H9 (cell line): ENCODE results near the gene CHD9. TPM values are rescaled to one million over a fixed set of nuclear protein-coding genes. Genes with fewer than 3 reads are reported as not detected.

Experiments used
- DNase-seq: peaks from one replicate; pipeline ENCODE4 v3.0.0-alpha.2; 2017
- H2AFZ ChIP-seq: one replicate; pipeline ENCODE4 v1.6.1; 2013; ENCODE audit warnings: mild to moderate bottlenecking, low read length, control low read depth, moderate library complexity
- H2AK5ac ChIP-seq: 2 replicates; pipeline ENCODE4 v1.6.1; 2013; ENCODE audit warnings: low read length, control low read depth, mixed read lengths; ENCODE audit not compliant: insufficient read length
- H2BK120ac ChIP-seq: one replicate; pipeline ENCODE4 v1.6.1; 2013; ENCODE audit warnings: low read depth, mild to moderate bottlenecking, low read length, control low read depth, inconsistent platforms; ENCODE audit not compliant: poor library complexity, severe bottlenecking
- H2BK12ac ChIP-seq: 2 replicates; pipeline ENCODE4 v1.6.1; 2013; ENCODE audit warnings: low read length, control low read depth, mixed read lengths, low read depth; ENCODE audit not compliant: insufficient read length
- H2BK15ac ChIP-seq: 2 replicates; pipeline ENCODE4 v1.6.1; 2013; ENCODE audit warnings: low read depth, low read length, control low read depth
- H2BK20ac ChIP-seq: one replicate; pipeline ENCODE4 v1.6.1; 2013; ENCODE audit warnings: low read depth, mild to moderate bottlenecking, low read length, control low read depth, inconsistent platforms; ENCODE audit not compliant: poor library complexity, severe bottlenecking
- H2BK5ac ChIP-seq: 2 replicates; pipeline ENCODE4 v1.6.1; 2013; ENCODE audit warnings: low read length, control low read depth, mixed read lengths; ENCODE audit not compliant: insufficient read length
- H3K14ac ChIP-seq: 2 replicates; pipeline ENCODE4 v1.6.1; 2013; ENCODE audit warnings: low read length, control low read depth; ENCODE audit not compliant: insufficient read depth
- H3K18ac ChIP-seq: 2 replicates; pipeline ENCODE4 v1.6.1; 2013; ENCODE audit warnings: low read depth, mild to moderate bottlenecking, mixed read lengths, low read length, control low read depth; ENCODE audit not compliant: insufficient read length
- H3K23ac ChIP-seq: 2 replicates; pipeline ENCODE4 v1.6.1; 2013; ENCODE audit warnings: low read length, control low read depth, mixed read lengths, low read depth; ENCODE audit not compliant: insufficient read length
- H3K23me2 ChIP-seq: 2 replicates; pipeline ENCODE4 v1.6.1; 2013; ENCODE audit warnings: low read depth, mild to moderate bottlenecking, mixed read lengths, low read length, control low read depth; ENCODE audit not compliant: insufficient read length, poor library complexity, severe bottlenecking
- H3K27ac ChIP-seq: 2 replicates; pipeline ENCODE4 v1.5.1; 2013; ENCODE audit warnings: low read length, control low read depth, mixed read lengths, low read depth; ENCODE audit not compliant: insufficient read length
- H3K27me3 ChIP-seq: 2 replicates; pipeline ENCODE4 v1.6.1; 2013; ENCODE audit warnings: low read length, control low read depth, inconsistent platforms; ENCODE audit not compliant: insufficient read depth
- H3K4ac ChIP-seq: 2 replicates; pipeline ENCODE4 v1.6.1; 2013; ENCODE audit warnings: low read depth, mild to moderate bottlenecking, control low read depth, inconsistent platforms, low read length, moderate library complexity
- H3K4me1 ChIP-seq: 2 replicates; pipeline ENCODE4 v1.6.1; 2013; ENCODE audit warnings: low read length, control low read depth, inconsistent platforms; ENCODE audit not compliant: insufficient read depth
- H3K4me2 ChIP-seq: 2 replicates; pipeline ENCODE4 v1.6.1; 2013; ENCODE audit warnings: low read length, control low read depth, mixed read lengths; ENCODE audit not compliant: insufficient read length, insufficient read depth
- H3K56ac ChIP-seq: 2 replicates; pipeline ENCODE4 v1.6.1; 2013; ENCODE audit warnings: low read depth, mild to moderate bottlenecking, mixed read lengths, low read length, control low read depth; ENCODE audit not compliant: insufficient read length
- H3K79me1 ChIP-seq: 2 replicates; pipeline ENCODE4 v1.6.1; 2013; ENCODE audit warnings: low read depth, mild to moderate bottlenecking, moderate library complexity, low read length, control low read depth, inconsistent platforms; ENCODE audit not compliant: insufficient read depth, poor library complexity, severe bottlenecking
- H3K79me2 ChIP-seq: 2 replicates; pipeline ENCODE4 v1.6.1; 2013; ENCODE audit warnings: low read length, control low read depth, inconsistent platforms; ENCODE audit not compliant: insufficient read depth
- H3K9ac ChIP-seq: 2 replicates; pipeline ENCODE4 v1.6.1; 2013; ENCODE audit warnings: low read length, control low read depth, mixed read lengths; ENCODE audit not compliant: insufficient read length; ENCODE audit errors: extremely low read depth
- H3K9me3 ChIP-seq: one replicate; pipeline ENCODE4 v1.6.1; 2013; ENCODE audit warnings: low read depth, low read length, inconsistent platforms; ENCODE audit not compliant: control insufficient read depth
- H3T11ph ChIP-seq: one replicate; pipeline ENCODE4 v1.6.1; 2013; ENCODE audit warnings: mild to moderate bottlenecking, low read length, control low read depth, inconsistent platforms
- H4K20me1 ChIP-seq: one replicate; pipeline ENCODE4 v1.6.1; 2013; ENCODE audit not compliant: control insufficient read depth, insufficient read length, insufficient read depth
- H4K5ac ChIP-seq: 2 replicates; pipeline ENCODE4 v1.6.1; 2013; ENCODE audit warnings: low read depth, mild to moderate bottlenecking, mixed read lengths, low read length, control low read depth; ENCODE audit not compliant: insufficient read length
- H4K8ac ChIP-seq: replicated peaks from 2 replicates; pipeline ENCODE4 v1.6.1; 2013; ENCODE audit warnings: low read length, control low read depth, mixed read lengths, low read depth; ENCODE audit not compliant: insufficient read length
- H4K91ac ChIP-seq: 2 replicates; pipeline ENCODE4 v1.6.1; 2013; ENCODE audit warnings: low read depth, mild to moderate bottlenecking, moderate library complexity, mixed read lengths, low read length, control low read depth; ENCODE audit not compliant: insufficient read length
- H3K27ac Mint-ChIP-seq, 3 experiments: 2 replicates in 2 of 3; 3 replicates in 1 of 3; pipeline ENCODE4 v1.8.0; 2020 to 2021; ENCODE audit warnings: mixed read lengths in 3 of 3, mild to moderate bottlenecking in 1 of 3, moderate library complexity in 1 of 3
- H3K27me3 Mint-ChIP-seq: 2 replicates; pipeline ENCODE4 v1.8.0; 2021; ENCODE audit warnings: low read depth, mild to moderate bottlenecking, moderate library complexity, mixed read lengths
- H3K36me3 Mint-ChIP-seq, 3 experiments: 2 replicates in 2 of 3; 3 replicates in 1 of 3; pipeline ENCODE4 v1.8.0; 2020 to 2021; ENCODE audit warnings: low read depth in 3 of 3, mixed read lengths in 3 of 3; ENCODE audit not compliant: insufficient read depth in 1 of 3
- H3K4me1 Mint-ChIP-seq, 2 experiments: 2 replicates each; pipeline ENCODE4 v1.8.0; 2020; ENCODE audit warnings: mixed read lengths in 2 of 2
- H3K4me3 Mint-ChIP-seq, 2 experiments: 2 replicates in 1 of 2; 3 replicates in 1 of 2; pipeline ENCODE4 v1.8.0; 2020 to 2021; ENCODE audit warnings: mild to moderate bottlenecking in 2 of 2, mixed read lengths in 2 of 2, moderate library complexity in 1 of 2
- H3K9me3 Mint-ChIP-seq, 2 experiments: 2 replicates in 1 of 2; 3 replicates in 1 of 2; pipeline ENCODE4 v1.8.0; 2020; ENCODE audit warnings: mild to moderate bottlenecking in 2 of 2, mixed read lengths in 2 of 2, moderate library complexity in 1 of 2
- WGBS: extraction: QIAGEN DNeasy Blood & Tissue Kit; methylation state at CpG from one replicate; pipeline ENCODE4 v1.1.7; 2013; ENCODE audit warnings: missing lambda C conversion rate, low lambda C conversion rate, mixed read lengths; ENCODE audit not compliant: insufficient read length; ENCODE audit errors: extremely low coverage; 5-methylcytosine and 5-hydroxymethylcytosine counted together
- total RNA-seq: library from RNA; stranded (reverse); gene quantifications from 2 replicates; pipeline ENCODE4 v1.2.1, GENCODE V29; 2021
- TF ChIP-seq, protein P1 (sequence below): fragments of 200-600 bp; sonication (generic); conservative IDR thresholded peaks from 3 replicates; pipeline ENCODE4 v1.8.0; 2021; ENCODE audit warnings: antibody characterized with exemption, mild to moderate bottlenecking

CHD9 gene
- total RNA-seq, 1 experiment from 2014 or later: 46.2 TPM

- no peaks in the 10 kb centered on the region for H3K27me3 ChIP-seq
- no peak overlapping the region for H3K14ac ChIP-seq
- no peak overlapping the region for H3K23ac ChIP-seq
- H3K79me2 ChIP-seq: no peaks in the 10 kb centered on the region
- H2BK120ac ChIP-seq: no peak overlapping the region
- no peak overlapping the region for H3K4me2 ChIP-seq
- no peak overlapping the region for H2BK15ac ChIP-seq
- H2BK12ac ChIP-seq: no peak overlapping the region
- no peak for DNase-seq
- Mint-ChIP-seq H3K4me1 (no peaks in the 10 kb centered on the region), H3K36me3 (peaks cover 4 to 8% (median 7%) of the 10 kb centered on the region in 3 experiments; a peak in 6 of 7 replicates), H3K27ac (no peak overlapping the region), H3K4me3 (no peak overlapping the region), H3K9me3 (peaks cover 4 to 8% of the 10 kb centered on the region in 2 experiments; a peak in 4 of 5 replicates), H3K27me3 (no peaks in the 10 kb centered on the region)
- H3K9ac ChIP-seq: no peak overlapping the region
- no peaks in the 10 kb centered on the region for H4K20me1 ChIP-seq
- no peak overlapping the region for H2BK5ac ChIP-seq
- H3K18ac ChIP-seq: no peak overlapping the region
- H3K4ac ChIP-seq: no peak overlapping the region
- H2AFZ ChIP-seq: no peak overlapping the region
- no peak overlapping the region for H4K91ac ChIP-seq
- H2BK20ac ChIP-seq: no peak overlapping the region
- H3K4me1 ChIP-seq: no peaks in the 10 kb centered on the region
- H3T11ph ChIP-seq: no peak overlapping the region
- no peaks in the 10 kb centered on the region for H3K9me3 ChIP-seq
- no peak overlapping the region for H4K8ac ChIP-seq
- H3K79me1 ChIP-seq: no peaks in the 10 kb centered on the region
- H3K23me2 ChIP-seq: no peaks in the 10 kb centered on the region
- H3K27ac ChIP-seq: no peak overlapping the region
- no peak overlapping the region for H2AK5ac ChIP-seq
- H4K5ac ChIP-seq: no peak overlapping the region
- WGBS: no CpG with 5 or more reads among the region's 1 CpG
- H3K56ac ChIP-seq: no peak overlapping the region
- TF ChIP-seq, protein P1, sequence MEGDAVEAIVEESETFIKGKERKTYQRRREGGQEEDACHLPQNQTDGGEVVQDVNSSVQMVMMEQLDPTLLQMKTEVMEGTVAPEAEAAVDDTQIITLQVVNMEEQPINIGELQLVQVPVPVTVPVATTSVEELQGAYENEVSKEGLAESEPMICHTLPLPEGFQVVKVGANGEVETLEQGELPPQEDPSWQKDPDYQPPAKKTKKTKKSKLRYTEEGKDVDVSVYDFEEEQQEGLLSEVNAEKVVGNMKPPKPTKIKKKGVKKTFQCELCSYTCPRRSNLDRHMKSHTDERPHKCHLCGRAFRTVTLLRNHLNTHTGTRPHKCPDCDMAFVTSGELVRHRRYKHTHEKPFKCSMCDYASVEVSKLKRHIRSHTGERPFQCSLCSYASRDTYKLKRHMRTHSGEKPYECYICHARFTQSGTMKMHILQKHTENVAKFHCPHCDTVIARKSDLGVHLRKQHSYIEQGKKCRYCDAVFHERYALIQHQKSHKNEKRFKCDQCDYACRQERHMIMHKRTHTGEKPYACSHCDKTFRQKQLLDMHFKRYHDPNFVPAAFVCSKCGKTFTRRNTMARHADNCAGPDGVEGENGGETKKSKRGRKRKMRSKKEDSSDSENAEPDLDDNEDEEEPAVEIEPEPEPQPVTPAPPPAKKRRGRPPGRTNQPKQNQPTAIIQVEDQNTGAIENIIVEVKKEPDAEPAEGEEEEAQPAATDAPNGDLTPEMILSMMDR: no peak
These were observed 66.9 kb downstream of the CHD9 start for GRCh38 chr16:53121661-53122060.
